ENCODE measurements around the gene MAPK7.

MAPK7 gene

DNA sequence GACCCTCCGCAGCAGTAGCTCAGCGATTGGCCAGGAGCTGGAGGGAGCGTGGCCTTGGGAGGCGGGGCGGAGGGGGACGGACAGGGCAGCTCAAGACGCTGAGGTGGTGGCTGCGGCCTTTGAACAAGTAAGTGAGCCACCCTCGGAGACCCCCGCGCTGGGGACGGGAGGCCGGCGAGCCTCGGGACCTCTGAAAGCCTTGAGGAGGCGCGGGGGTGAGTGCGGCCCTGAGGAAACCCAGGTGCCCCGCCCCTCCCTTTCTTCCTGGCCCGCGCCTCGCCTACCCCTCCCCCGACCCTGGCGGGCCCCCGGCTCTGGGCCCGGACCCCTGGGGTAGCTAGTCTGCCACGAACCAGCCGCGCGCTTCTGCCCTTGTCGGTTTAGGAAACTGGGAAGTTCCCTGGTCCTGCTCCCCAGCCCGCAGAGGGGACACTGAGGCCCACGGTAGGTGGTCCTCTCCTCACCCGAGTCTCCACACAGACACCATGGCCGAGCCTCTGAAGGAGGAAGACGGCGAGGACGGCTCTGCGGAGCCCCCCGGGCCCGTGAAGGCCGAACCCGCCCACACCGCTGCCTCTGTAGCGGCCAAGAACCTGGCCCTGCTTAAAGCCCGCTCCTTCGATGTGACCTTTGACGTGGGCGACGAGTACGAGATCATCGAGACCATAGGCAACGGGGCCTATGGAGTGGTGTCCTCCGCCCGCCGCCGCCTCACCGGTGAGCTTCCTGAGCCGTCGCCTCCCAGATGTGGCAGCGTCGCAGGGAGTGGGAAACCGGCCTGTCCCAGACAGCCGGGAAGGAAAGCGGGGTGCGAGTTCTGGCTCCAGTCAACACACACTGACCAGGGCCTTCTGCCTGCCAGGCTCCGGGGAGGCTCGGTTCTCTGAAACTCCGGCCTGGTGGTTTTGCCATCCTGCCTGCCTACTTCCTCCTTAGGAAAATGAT, at the start of gene MAPK7:
MAPK7 (plus strand) TSS at position 83 of the 945 bp plus-strand sequence; CDS start at position 486, 403 bp downstream.
- DNase-seq: peak in 2 of 10 donors; percentile 73 to 85
- intact Hi-C loops (cut with DNase I): no loop called here

DNA sequence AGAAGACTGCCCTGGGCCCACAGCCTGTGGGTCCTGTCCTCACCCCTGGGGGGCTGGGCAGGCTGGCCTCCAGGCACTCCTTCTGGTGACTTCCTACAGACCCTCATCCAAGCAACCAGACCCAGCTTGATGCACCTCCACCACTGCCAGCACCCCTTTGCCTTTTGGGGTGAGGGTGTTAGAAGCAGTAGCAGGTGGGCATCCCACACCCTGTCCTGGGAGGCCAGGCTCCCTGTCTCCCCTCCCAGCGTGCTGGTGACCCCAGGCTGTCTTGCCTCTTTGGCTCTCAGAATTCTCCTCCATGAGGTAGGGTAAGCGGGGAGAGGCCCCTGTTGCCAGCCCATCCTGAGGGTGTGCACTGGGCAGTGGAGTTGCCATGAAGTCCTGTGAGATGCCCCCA, 49.2 kb upstream of the MAPK7 start:
- intact Hi-C loops (cut with DNase I): no loop called here
- peak in 4 of 10 donors; percentile 1 to 53 (median 31) for DNase-seq

DNA sequence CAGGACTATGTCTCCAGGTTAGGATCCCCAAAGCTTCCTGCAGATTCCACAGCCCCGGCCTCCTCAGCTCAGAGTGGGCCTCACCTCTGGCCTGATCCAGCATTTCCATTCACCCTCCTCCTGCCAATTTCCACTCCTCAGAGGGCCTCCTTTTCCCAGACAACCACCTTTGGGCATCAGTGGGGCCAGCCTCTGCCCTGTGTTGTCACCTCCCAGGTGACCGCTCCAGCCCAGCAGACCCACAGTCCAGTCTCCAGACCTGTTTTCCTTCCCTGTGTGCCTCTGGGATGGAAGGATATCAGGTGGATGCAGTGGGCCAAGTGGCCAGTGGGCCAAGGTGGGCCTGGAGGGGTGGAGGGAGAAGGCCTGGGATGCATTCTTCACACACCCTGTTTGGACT, 48.5 kb upstream of the MAPK7 start:
- DNase-seq: peak in 3 of 10 donors; percentile 32 to 63 (median 43)
- intact Hi-C loops (cut with DNase I): no loop called here

DNA sequence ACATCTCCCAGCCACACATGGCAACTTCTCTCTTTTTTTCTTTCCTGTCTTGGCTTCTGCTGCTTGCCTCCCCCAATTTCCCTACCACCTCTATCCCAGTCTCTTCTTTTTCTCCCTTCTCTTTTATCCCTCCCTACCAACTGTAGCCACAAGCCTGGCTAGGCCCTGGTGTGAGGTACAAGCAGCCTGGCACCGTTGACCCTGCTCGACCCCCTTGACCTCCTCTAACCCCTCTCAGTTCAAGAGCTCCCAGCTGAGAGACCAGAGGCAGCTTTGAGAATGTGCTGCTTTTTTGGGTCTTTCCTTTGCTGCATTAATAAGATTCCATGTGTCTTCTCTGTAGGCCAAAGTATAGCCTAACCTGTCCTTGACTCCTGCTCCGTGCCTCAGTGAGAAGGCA, 48.0 kb upstream of the MAPK7 start:
- intact Hi-C loops (cut with DNase I): no loop called here
- DNase-seq: no peak

DNA sequence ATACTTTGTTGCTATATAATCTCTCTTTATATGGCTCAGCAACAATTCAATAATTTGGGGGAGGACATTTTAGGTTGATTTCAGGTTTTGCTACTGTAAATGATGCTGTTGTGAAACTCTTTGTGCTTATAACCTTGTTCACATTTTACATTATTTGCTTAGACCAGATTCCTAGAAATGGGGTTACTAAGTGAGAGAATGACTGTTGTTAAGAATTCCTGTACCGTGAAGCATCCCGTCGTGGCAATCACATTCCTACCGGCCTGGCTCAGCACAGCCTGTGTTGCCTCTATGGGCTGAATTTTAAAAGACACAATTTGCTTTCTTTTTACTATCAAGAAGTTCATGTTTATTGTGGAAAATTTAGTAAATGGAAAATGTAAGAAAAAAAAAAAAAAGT, 47.2 kb upstream of the MAPK7 start:
- peak in 1 of 10 donors; percentile 55 for DNase-seq
- intact Hi-C loops (cut with DNase I): no loop called here

DNA sequence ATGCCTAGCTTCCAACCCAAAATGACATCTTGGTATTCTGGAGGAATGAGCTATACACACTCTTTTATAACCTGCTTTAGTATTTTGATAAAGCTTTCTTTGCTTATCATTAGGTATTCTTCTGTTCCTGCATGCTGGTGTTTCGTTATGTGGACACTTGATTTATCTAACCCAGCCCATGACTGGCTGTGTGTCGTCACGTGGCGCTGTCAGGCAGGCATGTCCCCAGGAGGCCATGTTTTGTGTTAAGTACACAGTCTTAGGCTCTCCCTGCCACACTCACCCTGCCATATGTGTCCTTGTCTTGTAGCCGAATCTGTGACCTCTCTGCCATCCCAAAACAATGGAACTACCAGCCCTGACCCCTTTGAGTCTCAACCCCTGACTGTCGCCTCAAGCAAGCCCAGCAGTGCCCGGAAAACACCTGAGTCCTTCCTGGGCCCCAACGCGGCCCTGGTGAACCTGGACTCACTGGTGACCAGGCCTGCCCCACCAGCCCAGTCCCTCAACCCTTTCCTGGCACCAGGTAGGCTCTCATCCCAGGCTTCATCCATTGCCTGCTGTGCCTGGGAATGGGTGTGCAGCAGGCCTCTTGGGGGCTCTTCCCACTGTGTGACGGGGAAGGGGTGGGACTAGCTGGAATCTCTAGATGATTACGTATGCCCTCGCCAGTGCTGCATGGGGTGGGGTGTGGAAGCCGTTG, 46.6 kb upstream of the MAPK7 start:
- intact Hi-C loops (cut with DNase I): no loop called here
- DNase-seq: peak in 1 of 10 donors; percentile 63

DNA sequence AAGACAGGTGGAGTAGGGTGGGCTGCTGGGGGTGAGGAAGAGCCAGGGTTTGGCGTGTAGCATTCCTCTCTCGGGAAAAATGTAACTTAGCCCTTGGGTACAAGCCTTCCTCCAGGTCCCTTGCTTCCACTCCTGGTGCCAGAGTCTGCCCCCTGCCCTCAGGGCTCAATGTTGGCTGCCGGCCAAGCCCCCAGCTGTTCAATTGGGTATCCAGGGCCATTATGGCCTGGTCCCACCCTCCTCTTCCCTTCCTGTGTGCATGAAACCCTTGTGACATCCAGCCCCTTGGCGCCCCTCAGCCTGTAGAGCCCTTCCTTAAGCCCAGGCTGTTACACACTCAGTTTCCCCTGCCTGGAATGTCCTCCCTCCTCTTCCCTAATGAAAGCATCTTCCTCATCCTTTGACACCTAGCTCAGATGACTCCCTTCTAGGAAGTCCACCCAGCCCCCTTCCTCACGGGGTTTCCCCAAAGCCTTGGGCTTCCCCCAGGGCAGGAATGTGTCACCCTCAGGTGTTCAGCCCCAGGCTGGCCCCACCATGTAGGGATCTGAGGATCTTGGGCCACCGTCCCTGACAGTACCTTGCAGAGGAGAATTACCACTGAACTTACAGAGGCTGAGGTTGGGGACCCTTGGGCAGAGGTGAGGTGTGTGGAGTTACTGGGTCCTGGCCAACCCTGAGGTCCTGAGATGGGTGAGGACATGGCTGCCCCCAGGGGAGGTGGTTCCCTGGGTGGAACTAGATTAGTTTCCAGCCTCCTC, 45.7 kb upstream of the MAPK7 start:
- peak in 2 of 10 donors; percentile 48 to 68 for DNase-seq
- intact Hi-C loops (cut with DNase I): no loop called here

DNA sequence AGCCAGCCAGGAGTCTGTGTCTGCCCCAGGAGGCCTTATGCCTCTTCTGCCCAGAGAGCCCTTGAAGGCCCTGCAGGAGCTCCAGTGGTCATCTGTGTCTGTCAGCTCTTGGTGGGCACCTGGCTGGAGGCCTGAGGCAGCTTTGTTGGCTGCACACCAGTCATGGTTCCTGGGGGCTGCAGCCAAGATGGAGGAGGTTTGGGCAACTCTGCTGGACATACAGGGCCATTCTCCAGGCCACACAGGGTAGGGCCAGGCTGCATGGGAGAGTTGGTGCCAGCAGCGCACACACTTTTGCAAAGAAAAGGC, 45.2 kb upstream of the MAPK7 start:
- DNase-seq: peak in 2 of 10 donors; percentile 43 to 59
- intact Hi-C loops (cut with DNase I): no loop called here

DNA sequence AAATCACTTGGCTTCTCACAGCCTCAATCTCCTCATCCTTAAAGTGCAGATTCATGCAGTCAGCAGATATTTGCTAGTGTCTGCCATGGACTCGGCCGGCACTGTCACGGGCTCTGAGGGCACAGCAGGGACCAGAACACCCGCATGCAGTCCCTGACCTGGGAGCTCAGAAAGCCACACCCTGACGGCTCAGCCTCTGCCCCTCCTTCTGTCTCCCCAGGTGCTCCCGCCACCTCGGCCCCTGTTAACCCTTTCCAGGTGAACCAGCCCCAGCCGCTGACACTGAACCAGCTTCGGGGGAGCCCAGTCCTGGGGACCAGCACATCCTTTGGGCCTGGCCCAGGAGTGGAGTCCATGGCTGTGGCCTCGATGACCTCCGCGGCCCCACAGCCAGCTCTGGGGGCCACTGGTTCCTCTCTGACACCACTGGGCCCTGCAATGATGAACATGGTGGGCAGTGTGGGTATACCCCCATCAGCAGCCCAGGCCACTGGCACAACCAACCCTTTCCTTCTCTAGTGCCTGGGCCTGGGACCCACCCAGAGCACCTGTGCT, 44.5 kb upstream of the MAPK7 start:
- peak in 2 of 10 donors; percentile 66 to 80 for DNase-seq
- intact Hi-C loops (cut with DNase I): no loop called here

DNA sequence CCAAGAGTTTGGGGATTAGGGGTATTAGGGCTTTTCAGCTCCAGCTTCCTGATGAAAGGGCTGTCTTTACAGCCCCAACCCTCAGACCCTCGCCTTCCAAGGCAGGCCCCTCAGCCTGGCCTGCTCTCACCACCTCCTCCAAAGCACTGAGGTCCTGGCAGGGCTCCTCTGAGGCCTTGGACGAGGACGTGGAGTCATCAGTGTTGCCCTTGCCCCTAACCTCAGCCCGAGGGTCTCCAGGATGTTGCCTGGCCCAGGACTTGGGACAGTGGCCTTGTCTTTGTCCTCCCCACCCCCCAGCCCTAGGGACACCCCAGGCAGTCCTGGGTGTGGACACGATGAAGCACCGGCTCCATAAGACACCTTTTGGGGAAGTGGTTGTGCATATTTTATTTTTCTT, 44.0 kb upstream of the MAPK7 start:
- peak in 2 of 10 donors; percentile 30 to 71 for DNase-seq
- intact Hi-C loops (cut with DNase I): no loop called here

DNA sequence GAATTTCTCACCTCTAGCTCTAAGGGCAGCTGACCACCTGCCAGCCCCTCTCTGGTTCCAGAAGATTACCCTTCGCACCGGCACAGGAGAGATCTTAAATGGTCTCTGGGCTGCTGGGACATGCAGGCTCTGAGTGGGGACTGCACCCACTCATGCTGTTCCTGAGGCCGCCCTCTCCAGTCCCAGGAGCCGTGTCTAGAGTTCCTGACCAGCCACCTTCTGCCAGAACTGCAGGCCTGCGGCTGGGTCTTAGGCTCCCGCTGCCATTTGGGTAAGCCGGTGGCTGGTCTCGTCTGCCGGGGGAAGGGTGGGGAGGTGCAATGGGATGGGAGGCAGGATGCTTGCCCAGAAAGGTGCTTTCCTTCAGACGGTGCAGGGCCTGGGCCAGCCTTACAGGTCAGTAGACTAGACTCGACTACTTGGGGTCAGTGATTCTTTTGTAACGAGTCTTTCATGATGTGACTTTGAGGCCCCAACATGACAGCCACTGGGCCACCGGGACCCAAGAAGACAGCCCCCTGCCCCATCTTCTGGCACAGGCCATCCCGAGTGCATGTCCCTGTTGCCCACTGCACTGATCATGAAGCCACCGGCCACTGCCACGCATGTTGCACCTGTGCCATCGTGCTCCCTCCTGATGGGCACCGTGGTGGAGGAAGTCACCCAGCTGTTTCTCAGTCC, 42.2 kb upstream of the MAPK7 start:
- peak in 2 of 10 donors; percentile 70 to 79 for DNase-seq
- intact Hi-C loops (cut with DNase I): no loop called here

DNA sequence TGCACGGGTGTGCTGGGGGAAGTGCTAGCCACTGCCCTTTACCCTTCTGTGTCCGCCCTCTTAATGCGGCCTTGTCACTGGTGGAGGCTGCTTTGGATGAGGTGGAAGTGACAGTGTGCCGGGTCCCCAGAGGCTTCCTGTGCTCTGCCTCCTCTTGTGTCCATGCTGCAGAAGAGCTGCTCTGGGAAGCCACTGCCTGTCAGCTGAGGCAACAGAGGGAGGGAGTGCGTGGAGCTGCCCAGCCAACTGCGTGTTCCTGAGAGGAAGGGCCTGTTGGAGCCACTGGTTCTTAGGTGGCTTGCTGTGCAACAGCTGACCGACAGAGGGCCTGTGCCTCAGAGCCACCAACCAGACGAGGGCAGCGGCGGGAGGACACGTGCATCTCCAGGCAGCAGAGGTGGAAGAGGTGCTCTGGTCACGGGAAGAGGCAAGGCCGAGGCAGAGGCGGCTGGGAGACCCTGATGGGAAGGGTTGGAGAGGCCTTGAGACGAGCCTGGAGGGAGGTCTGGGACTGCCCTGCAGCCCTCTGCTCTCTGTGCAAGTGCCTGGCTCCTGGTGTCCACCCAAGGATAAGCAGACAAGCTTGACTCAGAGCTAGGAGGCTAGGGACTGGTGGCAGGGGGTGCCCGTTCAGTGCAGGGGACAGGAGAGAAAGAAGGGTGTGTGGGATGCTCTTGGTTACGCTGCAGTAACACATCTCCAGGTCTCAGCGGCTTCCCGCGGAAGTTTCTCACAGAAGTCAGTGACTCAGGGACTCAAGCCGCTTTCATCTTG, 41.2 kb upstream of the MAPK7 start:
- DNase-seq: peak; percentile 44 to 96 (median 68)
- intact Hi-C loops (cut with DNase I): no loop called here

DNA sequence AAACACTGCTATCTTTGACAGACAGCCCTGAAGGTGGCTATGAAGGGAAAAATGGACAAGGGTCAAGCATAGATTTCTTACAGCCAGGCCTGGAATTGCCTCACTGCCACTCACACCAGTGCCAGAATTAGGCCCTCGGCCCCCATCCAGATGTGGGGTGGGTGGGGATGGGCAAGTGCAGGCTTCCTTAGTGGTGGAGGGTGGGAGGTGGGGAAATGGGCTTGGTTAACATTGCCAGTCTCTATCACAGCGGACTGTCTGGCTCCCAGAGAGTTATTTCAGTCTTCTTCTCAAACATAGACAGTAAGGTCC, 40.6 kb upstream of the MAPK7 start:
- intact Hi-C loops (cut with DNase I): no loop called here
- DNase-seq: peak in 1 of 10 donors; percentile 56

DNA sequence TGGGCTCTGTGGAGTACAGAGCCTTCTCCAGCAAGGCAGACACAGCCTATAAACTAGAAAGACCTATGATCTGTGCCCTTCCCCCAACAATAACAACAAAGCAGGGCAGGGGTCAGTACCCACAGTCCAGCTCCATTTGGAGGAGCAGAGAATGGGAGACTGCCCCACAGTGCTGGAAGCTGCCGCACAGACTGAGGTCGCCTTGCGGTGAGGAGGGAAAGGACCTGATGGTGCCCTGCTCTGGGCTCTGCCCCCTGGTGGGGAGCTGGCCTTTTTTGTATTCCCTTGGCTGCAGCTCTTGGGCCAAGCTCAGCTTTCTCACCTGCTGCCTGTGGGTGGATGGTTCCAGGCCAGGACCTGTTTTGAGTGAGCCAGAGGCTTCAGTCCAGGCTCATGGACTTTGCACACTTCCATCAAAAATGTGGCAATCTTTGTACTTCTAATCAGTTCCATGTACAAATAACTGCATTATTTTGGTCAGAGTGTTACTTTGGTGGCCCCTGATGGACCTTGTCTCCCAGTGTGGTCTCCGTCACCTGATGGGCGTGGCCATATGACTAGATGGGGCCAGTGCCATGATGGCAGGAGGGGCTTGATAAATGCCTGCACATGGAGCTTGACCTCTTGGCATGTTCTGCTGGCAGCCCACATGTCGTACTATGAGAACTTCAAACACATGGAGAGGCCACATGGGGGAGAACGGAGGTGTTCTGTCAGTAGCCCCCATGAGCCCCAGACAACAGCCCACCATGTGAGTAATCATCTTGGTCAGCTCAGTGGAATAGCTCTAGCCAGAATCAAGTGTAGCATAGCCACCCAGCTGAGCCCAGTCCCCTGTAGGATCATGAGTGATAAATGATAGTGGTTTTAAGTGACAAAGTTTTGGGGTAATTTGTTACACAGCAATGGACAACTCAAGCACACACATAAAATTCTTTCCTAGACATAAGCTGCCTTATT, 40.0 kb upstream of the MAPK7 start:
- intact Hi-C loops (cut with DNase I): no loop called here
- peak in 5 of 10 donors; percentile 50 to 92 (median 58) for DNase-seq

DNA sequence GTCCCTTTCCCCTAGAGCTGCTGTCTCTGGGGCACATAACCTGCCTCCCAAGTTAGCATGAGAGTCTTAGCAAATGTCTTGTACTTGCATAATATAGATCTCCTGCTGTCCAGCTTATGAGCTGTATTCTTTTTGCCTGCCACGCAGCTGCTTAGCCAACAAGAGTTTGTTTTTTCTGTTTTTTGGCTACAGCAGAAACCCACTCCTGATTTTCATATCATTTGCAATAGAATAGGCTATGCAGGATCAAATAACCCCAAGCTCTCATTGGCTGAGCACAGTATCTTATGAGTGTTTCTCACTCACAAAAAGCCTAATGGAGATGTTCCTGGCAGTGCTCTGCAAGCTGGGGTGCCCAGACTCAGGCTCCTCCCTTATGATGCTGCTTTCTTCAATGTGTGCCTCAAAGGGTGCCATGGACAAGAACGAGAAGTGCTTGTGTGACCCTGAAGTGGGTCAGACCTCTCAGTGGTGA, 38.9 kb upstream of the MAPK7 start:
- intact Hi-C loops (cut with DNase I): no loop called here
- DNase-seq: peak in 4 of 10 donors; percentile 13 to 62 (median 58)

DNA sequence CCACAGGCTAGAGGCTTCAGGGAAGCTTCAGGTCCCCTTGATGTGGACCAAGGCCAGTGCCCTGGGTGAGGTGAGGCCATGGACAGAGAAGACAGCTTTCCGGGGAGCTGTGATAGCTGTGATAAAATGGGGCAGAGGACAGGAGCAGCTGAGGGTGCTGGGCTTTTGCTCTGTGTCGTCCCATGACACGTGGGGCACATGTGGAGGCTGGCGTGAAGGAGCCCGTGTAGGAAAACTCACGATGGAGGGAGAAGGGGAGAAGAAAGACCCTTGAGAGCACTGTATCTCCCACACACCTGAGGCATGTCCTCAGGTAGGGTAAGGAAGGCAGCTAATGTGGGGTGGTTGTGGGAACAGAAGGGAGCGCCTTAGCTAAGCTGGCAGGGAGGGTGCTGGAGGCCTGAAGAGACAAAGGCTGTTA, 37.1 kb upstream of the MAPK7 start:
- peak in 3 of 10 donors; percentile 43 to 72 (median 59) for DNase-seq
- intact Hi-C loops (cut with DNase I): no loop called here

DNA sequence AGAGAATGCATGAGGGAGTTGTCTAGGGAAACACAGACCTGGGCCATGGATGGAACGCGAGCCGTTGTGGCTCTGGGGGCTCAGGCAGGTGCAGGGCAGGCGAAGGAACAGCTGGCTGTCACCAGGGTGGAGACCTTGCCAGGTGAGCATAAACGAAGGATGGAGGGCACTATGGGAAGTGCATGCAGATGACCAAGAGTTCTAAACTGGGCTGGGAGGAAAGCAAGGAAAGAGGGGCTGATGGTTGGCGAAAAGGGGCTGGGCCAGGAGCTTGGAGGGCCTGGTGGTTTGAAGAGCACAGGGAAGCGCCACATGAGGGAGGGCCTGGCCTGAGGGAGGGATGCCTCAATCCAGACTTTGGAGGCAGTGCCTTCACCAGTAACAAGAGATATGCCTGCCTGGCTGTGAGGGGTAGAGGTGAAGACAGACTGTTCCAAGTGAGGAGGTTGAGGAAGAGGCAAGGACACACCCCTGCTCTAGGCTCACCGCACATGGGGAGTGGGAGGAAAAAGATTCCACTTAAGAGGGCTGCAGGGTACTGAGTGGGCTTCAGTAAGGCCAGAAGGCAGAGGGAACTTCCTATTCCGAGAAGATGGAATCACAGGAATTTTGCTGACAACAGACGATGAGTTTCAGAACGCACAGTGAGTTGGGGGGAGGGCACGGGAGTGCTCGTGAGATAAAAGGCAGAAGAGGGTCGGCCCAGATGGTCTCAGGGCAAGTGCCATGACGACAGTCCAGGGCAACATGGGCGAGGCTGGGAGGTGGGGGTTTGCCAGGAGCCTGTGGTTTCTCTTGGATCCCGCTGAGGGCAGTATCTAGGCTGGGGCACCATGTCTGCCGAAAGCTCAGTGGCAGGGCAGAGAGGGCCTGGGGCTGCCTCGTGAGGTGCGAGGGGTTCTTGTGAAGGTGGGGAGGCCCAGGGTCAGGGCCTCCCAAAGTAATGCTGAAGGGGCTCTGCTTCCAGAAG, 36.4 kb upstream of the MAPK7 start:
- DNase-seq: peak in 3 of 10 donors; percentile 16 to 82 (median 75)
- intact Hi-C loops (cut with DNase I): no loop called here
